Activated T-cell treated with anti-CD3 and anti-CD28 coated beads, Interleukin-2, amount 50 U/mL, for 4 hours (primary cell): ENCODE results near the gene ATP6V0E1. TPM values are rescaled to one million over a fixed set of nuclear protein-coding genes. Genes with fewer than 3 reads are reported as not detected.

Experiments used
- ATAC-seq, 2 donors: fragments of 200-7000 bp; cut with Tn5 transposase; one replicate each; pipeline ENCODE4 v1.10.0; 2021
- DNase-seq: peaks from one replicate; pipeline ENCODE4 v3.0.0-alpha.2; 2020
- H3K27me3 Mint-ChIP-seq: one replicate; pipeline ENCODE4 v1.8.0; 2021; ENCODE audit warnings: low read depth, mixed read lengths
- H3K36me3 Mint-ChIP-seq: one replicate; pipeline ENCODE4 v1.8.0; 2022; ENCODE audit warnings: mixed read lengths; ENCODE audit not compliant: insufficient read depth
- H3K4me1 Mint-ChIP-seq: one replicate; pipeline ENCODE4 v1.8.0; 2021; ENCODE audit warnings: low read depth, mixed read lengths
- H3K4me3 Mint-ChIP-seq: one replicate; pipeline ENCODE4 v1.8.0; 2021; ENCODE audit warnings: mild to moderate bottlenecking, moderate library complexity, mixed read lengths
- H3K9me3 Mint-ChIP-seq: one replicate; pipeline ENCODE4 v1.8.0; 2021; ENCODE audit warnings: mixed read lengths
- total RNA-seq, 3 donors: library from RNA; stranded (reverse); gene quantifications; one replicate each; pipeline ENCODE4 v1.2.1, GENCODE V29; 2021

The ATP6V0E1 gene
- total RNA-seq, 3 donors from 2014 or later, result 196 to 234 (median 209) TPM

GRCh38 chr5:172950176-172950965 is 33.2 kb upstream of the ATP6V0E1 start:
- no peaks in the 10 kb centered on the region for H3K9me3 Mint-ChIP-seq
- no peak for ATAC-seq
- H3K27me3 Mint-ChIP-seq, result no peaks in the 10 kb centered on the region

GRCh38 chr5:172951371-172952033 is 32.1 kb upstream of the ATP6V0E1 start:
- no peak for DNase-seq
- ATAC-seq, result no peak
- Mint-ChIP-seq H3K9me3 (no peaks in the 10 kb centered on the region), H3K4me1 (peaks cover 2% of the 10 kb centered on the region), H3K36me3 (peaks cover 16% of the 10 kb centered on the region), H3K4me3 (no peak overlapping the region), H3K27me3 (no peaks in the 10 kb centered on the region)

More at GRCh38 chr5:172950176-172950965, 33.2 kb upstream of the ATP6V0E1 start:
- Mint-ChIP-seq H3K4me1 (peaks cover 2% of the 10 kb centered on the region), H3K36me3 (peaks cover 16% of the 10 kb centered on the region), H3K4me3 (no peak overlapping the region)
- no peak for DNase-seq

- Mint-ChIP-seq H3K9me3 (no peaks in the 10 kb centered on the region), H3K4me1 (peaks cover 2% of the 10 kb centered on the region), H3K36me3 (peaks cover 16% of the 10 kb centered on the region), H3K4me3 (no peak overlapping the region), H3K27me3 (no peaks in the 10 kb centered on the region)
- DNase-seq (no peak), ATAC-seq (no peak)
Observed at GRCh38 chr5:172952034-172952511, 31.5 kb upstream of the ATP6V0E1 start.

DNA sequence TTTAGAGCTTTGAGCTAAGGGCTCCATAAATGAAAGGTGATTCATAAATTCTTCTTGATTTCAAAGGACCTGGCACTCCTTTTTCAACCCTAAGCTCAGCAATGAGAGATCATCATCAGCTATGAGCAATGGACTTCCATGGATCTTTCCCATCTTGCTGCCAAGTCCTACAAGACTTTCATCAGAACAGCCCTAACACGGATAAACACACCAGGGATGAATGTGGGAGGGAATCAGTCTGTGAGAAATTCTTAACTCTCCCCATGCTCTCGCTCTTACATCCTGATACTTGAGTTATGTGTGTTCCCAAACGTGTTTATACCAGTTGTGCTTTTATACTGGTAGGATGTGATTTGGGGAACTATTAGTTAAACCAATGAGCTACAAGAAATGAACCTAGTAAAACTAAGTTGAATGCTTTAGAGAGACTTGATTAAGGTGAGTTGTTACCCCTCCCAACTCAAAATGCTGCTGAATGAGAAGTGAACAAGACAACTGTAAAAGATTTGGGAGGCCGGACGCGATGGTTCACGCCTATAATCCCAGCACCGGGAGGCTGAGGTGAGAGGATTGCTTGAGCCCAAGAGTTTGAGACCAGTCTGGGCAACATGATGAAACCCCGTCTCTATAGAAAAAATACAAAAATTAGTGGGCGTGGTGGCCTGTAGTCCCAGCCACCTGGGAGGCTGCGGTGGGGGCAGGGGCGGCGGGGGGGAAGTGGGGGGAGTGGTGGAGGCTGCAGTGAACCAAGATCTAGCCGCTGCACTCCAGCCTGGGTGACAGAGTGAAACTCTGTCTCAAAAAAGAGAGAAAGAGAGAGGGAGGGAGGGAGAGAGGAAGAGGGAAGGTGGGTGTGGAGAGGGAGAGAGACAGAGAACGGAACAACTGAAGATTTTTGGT is 29.5 kb upstream of the ATP6V0E1 start:
- Mint-ChIP-seq H3K27me3 (no peaks in the 10 kb centered on the region), H3K9me3 (no peaks in the 10 kb centered on the region), H3K36me3 (peaks cover 10% of the 10 kb centered on the region), H3K4me3 (no peak overlapping the region), H3K4me1 (peaks cover 8% of the 10 kb centered on the region)
- DNase-seq (no peak), ATAC-seq (no peak)

- Mint-ChIP-seq H3K9me3 (no peaks in the 10 kb centered on the region), H3K4me3 (no peak overlapping the region), H3K27me3 (no peaks in the 10 kb centered on the region), H3K4me1 (peaks cover 11% of the 10 kb centered on the region), H3K36me3 (peaks cover 8% of the 10 kb centered on the region)
- DNase-seq (no peak), ATAC-seq (no peak)
Observed at GRCh38 chr5:172954751-172955159, 28.8 kb upstream of the ATP6V0E1 start.

GRCh38 chr5:172956228-172956627 is 27.3 kb upstream of the ATP6V0E1 start:
- Mint-ChIP-seq H3K9me3 (no peaks in the 10 kb centered on the region), H3K4me1 (peaks cover 20% of the 10 kb centered on the region), H3K4me3 (no peak overlapping the region), H3K36me3 (peaks cover 4% of the 10 kb centered on the region), H3K27me3 (no peaks in the 10 kb centered on the region)
- DNase-seq, result no peak
- ATAC-seq, result no peak

GRCh38 chr5:172956936-172957335 is 26.6 kb upstream of the ATP6V0E1 start:
- Mint-ChIP-seq H3K36me3 (peaks cover 8% of the 10 kb centered on the region), H3K9me3 (no peaks in the 10 kb centered on the region), H3K4me3 (no peak overlapping the region), H3K27me3 (no peaks in the 10 kb centered on the region), H3K4me1 (peaks cover 25% of the 10 kb centered on the region)
- ATAC-seq (no peak), DNase-seq (no peak)

DNA sequence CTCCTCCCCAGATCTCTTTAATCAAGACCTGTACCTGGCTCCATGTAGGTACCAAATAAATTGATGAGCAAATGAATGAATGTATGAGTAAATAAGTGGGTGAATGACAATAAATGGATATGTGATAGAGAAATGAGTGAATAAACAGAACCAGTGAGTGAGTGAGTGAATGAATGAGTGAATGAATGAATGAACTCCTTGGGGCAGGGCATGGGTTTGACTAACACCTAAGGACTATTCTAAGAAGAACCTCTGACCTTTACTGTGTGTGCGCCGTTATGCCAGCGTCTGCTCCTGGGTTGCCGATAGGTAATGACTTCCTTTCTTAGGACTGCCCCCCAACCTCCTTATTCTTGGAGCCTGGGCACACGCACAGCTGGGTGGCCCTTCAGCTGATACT is 26.1 kb upstream of the ATP6V0E1 start:
- peaks cover 8% of the 10 kb centered on the region for H3K36me3 Mint-ChIP-seq
- H3K4me3 Mint-ChIP-seq, result peak overlapping the region; percentile 24
- no peaks in the 10 kb centered on the region for H3K9me3 Mint-ChIP-seq
- no peak for ATAC-seq
- H3K4me1 Mint-ChIP-seq, result peaks cover 26% of the 10 kb centered on the region
- DNase-seq, result no peak
- H3K27me3 Mint-ChIP-seq, result no peaks in the 10 kb centered on the region

- H3K9me3 Mint-ChIP-seq, result no peaks in the 10 kb centered on the region
- peaks cover 10% of the 10 kb centered on the region for H3K36me3 Mint-ChIP-seq
- no peaks in the 10 kb centered on the region for H3K27me3 Mint-ChIP-seq
- peak; percentile 57 for DNase-seq
- peak overlapping the region; percentile 99 for H3K4me3 Mint-ChIP-seq
- H3K4me1 Mint-ChIP-seq, result peaks cover 27% of the 10 kb centered on the region
- peak; percentile 74 to 78 for ATAC-seq
Observed at GRCh38 chr5:172958331-172959046, 25.1 kb upstream of the ATP6V0E1 start.

DNA sequence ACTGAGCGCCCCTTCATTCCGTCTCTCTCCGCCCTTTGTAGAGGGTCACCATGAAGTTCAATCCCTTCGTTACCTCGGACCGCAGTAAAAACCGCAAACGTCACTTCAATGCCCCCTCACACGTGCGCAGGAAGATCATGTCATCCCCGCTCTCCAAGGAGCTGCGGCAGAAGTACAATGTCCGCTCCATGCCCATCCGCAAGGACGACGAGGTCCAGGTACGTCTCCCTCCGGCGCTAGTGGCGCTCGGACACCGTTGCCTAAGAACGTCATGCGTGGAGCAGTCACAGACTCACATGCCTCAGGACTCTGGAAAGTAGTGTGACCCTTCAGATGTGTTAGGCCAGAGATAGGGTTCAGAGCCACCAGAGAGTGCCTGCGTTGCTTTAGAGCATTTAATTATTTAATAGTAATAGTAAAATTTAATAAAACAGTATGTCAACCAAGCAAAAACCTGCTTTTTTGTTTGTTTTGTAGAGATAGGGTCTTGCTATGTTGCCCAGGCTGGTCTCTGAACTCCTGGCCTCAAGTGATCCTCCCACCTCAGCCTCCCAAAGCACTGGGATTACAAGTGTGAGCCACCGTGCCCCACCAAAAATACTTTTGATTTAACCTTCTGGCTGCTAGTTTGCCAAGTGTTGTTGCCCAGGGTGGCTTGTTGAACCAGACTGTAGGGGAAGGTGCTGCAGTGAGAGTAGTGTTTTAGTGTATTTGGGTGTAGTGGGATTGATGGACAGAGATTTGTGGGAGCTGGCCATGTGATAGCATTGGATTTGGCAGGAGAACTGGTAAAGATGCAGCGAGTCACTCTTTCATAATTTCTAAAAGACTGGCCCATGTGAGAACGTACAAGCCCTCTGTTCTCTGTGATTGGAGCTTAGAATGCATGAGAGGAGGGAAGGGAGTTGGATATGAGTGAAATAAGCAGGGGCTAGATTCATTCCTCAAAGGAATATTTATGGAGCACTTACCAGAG is 23.5 kb upstream of the ATP6V0E1 start:
- DNase-seq (no peak), ATAC-seq (no peak)
- H3K27me3 Mint-ChIP-seq, result no peaks in the 10 kb centered on the region
- no peaks in the 10 kb centered on the region for H3K9me3 Mint-ChIP-seq
- peaks cover 27% of the 10 kb centered on the region for H3K4me1 Mint-ChIP-seq
- H3K4me3 Mint-ChIP-seq, result peak overlapping the region; percentile 99
- peaks cover 15% of the 10 kb centered on the region for H3K36me3 Mint-ChIP-seq

DNA sequence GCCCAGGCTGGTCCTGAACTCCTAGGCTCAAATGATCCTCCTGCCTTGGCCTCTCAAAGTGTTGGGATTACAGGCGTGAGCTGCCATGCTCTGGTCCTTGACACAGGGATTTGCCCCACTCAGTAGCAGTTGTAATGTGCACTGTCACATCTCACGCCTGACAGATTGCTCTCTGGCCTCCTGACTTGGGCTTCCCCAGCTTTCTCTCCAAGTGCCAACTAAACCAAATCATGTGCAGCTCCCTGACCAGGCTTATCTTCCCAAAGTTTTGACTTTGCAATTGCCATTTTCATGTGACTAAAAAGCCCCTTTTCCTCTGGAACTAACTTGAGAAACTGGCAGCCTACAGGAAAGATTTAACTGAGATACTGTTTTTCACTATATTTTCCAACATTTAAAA is 13.7 kb upstream of the ATP6V0E1 start:
- H3K4me1 Mint-ChIP-seq, result no peaks in the 10 kb centered on the region

DNA sequence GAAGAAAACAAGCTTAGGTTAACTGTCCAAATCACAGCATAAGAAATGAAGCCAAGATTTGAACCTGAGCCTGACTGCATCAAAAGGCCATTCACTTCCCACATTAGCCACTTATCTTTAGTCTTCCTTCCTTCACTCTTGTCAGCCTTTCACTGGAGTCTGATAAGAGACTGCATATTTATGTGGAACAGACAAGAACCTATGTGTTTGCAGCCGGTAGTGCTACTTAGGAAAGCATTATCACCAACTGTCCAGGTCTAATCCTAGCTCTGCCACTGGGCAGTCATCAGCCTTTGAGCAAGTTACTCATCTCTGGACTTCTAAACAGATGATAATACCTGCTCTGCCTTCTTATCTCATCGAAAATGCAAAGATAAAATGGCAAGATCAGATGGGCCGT is 12.1 kb upstream of the ATP6V0E1 start:
- no peaks in the 10 kb centered on the region for H3K9me3 Mint-ChIP-seq
- H3K4me3 Mint-ChIP-seq, result no peak overlapping the region
- H3K36me3 Mint-ChIP-seq, result peaks cover 9% of the 10 kb centered on the region
- no peaks in the 10 kb centered on the region for H3K27me3 Mint-ChIP-seq
- ATAC-seq (no peak), DNase-seq (no peak)
- no peaks in the 10 kb centered on the region for H3K4me1 Mint-ChIP-seq

More for the DNA sequence above, 13.7 kb upstream of the ATP6V0E1 start:
- Mint-ChIP-seq H3K4me3 (no peak overlapping the region), H3K27me3 (no peaks in the 10 kb centered on the region), H3K36me3 (peaks cover 18% of the 10 kb centered on the region), H3K9me3 (no peaks in the 10 kb centered on the region)
- DNase-seq, result no peak
- no peak for ATAC-seq

GRCh38 chr5:172972552-172972951 is 11.0 kb upstream of the ATP6V0E1 start:
- peaks cover 9% of the 10 kb centered on the region for H3K36me3 Mint-ChIP-seq
- ATAC-seq, result no peak
- H3K27me3 Mint-ChIP-seq, result no peaks in the 10 kb centered on the region
- H3K9me3 Mint-ChIP-seq, result no peaks in the 10 kb centered on the region
- H3K4me1 Mint-ChIP-seq, result no peaks in the 10 kb centered on the region
- DNase-seq, result no peak
- H3K4me3 Mint-ChIP-seq, result no peak overlapping the region
